GM21390 (cell line): Measurements from ENCODE around the gene FAM163B.
"Not testable (repeated sequence)": the region's sequence is repeated elsewhere in the genome, so short reads cannot be mapped to it uniquely, and the experiment has no call there.

Experiments used
- ATAC-seq: cut with Tn5 transposase; IDR thresholded peaks from one replicate; pipeline ENCODE4 v1.9.1; 2021; ENCODE audit not compliant: unreplicated experiment

Gene FAM163B

DNA sequence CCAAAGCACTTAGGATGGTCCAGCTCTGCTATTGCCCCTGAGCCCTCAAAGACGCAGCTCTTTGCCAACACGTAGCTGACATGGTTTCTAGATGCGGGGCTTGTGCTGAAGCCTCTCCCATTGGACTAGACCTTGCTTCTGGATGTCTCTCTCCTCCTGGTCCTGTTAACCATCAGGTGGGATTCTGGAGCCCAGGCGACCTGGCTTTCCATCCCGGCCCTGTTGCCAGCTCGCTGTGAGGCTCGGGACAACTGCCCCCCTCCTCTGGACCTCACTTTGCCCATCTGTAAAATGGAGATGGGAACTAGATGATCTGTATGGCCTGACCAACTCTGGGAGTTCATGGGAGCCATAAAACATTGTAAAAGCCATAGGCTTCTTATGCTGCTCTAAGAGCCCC lies 31.0 kb upstream of the FAM163B start:
- no peak for ATAC-seq

DNA sequence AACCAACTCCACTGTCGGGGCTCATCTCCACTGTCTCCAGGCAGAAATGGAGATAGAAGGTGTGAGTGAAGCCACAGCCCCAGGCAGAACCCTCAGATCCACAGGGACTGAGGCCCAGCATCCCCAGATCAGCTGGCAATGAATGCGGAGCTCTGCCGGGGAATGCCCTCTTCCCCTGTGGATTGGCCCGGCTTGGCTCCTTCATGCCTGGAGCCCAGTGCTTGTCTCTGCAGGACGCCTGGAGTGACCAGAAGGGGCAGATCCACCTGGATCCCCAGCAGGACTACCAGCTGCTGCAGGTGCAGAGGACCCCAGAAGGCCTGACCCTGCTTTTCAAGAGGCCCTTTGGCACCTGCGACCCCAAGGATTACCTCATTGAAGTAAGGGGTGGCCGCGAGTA lies 30.4 kb upstream of the FAM163B start:
- no peak for ATAC-seq

DNA sequence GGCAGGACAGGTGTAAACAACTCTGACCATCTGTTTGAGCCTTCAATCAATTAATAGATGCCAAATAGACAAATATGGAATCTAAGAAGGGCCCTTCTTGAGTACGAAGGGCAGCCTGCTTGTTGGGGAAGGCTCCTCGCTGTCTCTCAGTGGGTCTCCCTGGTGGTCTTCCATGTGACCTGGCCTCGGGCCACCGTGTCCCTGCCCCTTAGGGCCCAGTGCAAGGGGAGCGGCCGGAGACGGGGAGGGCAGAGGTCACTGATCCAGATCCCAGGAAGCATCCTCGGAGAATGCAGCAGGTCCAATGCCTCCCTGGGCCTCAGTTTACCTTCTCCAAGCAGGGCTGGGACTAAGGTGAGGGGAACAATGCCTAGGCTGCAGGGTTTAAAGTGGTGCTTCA lies 29.5 kb upstream of the FAM163B start:
- no peak for ATAC-seq

DNA sequence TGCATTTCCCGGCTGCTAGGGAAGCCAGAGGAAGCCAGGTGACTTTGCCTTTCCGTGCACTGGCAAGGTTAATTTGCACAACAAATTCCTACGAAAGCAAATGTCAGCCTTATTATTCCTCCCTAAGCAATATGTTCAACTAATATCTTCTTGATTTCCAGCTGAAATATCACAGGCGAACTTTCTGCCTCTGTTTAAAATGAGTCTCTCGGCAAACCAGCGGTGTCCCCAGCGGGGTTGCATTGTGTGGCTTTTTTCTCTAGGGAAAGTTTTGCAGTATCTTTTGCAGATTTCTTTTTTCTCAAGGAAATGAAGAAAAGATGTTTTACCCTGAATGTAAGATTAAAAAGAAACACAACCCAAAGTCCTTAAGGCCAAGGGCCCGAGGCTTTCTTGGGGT lies 28.9 kb upstream of the FAM163B start:
- no peak for ATAC-seq

DNA sequence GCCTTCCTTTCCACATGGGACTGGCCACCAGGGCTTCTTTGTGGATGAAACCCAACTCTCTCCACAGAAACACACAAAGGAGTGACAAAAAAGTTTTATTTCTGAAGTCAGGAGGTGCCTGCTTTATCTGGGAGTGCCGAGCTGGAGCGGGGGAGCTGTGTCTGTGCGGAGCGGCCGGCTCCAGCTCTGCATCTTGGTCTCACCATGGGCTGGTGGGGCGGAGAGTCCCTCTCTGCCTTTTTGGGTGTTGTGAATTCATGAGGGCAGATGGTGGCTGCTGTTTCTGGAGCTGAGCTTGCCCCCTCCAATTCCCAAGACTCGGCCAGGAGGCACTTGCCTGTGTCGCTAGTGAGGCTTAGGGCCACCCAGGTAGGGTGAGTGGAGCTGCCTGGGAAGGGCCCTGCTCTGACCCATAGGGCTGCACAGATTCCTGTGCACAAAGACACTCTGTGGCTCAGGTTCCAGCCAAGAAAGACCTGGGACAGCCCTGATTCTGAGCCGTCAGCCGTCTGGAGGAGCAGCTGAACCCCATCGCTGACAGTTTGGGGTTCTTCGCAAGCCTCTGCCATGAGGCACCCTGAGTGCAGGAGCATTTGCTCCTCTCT lies 28.4 kb upstream of the FAM163B start:
- no peak for ATAC-seq

DNA sequence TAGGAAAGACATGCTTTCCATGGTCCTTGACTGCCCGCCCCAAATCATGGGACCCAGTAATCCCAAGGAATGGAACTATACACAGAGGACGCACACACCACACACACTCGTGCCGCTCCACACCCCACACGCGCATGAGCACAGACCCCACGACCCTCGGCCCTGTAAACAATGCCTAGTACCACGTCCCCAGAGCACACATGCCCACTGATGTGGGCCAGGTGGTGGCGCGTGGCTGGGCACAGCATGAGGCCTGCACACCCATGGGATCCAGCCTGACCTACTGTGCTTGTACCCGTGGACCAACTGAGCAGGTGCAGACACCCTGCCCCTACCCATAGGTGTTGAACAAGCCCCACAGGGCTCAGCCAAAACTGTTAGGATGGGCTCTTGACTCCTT lies 27.7 kb upstream of the FAM163B start:
- ATAC-seq: no peak

DNA sequence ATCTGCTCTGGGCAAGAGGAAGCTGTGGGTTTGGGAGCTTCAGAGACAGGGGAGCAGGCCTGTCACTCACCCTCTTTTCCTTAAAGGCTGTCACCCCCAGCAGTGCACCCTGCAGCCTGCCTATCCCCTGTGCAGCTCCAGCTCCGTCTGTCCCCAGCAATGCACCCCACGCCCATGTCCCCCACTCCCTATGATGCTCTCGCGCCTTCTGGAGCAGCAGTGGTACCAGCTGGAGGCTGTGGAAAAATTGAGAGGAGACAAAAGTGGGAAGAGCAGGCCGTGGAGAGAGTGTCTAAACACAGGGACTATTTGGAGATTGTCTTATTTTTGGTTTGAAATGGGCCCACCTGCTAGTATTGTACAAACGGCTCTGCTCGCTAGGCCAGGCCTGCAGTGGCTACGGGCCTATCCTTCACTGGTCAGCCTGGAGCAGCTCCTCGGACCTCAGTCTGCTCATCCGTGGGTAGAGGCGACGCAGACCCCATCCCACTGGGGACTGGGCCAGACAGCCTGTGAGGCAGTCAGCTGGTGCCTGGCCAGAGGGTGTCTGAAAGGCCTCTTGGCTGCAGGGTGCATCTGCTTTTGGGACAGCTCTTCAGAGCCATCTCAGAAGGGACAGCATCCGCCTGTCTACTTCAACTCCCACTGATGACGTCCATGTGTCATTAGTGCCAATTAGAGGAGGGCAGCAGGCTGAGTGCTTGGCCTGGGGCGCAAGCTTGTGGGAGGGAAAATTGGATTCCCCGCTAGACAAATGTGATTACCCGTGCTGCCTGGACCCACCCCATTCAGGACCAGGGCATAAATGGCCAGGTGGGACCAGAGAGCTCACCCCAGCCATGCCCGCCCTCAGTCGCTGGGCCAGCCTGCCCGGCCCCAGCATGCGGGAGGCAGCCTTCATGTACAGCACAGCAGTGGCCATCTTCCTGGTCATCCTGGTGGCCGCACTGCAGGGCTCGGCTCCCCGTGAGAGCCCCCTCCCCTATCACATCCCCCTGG lies 26.6 kb upstream of the FAM163B start, which contains the start of gene DBH:
DBH (plus strand) TSS at position 831 of the 999 bp plus-strand sequence; CDS start at position 840, 9 bp downstream.
- ATAC-seq: no peak

DNA sequence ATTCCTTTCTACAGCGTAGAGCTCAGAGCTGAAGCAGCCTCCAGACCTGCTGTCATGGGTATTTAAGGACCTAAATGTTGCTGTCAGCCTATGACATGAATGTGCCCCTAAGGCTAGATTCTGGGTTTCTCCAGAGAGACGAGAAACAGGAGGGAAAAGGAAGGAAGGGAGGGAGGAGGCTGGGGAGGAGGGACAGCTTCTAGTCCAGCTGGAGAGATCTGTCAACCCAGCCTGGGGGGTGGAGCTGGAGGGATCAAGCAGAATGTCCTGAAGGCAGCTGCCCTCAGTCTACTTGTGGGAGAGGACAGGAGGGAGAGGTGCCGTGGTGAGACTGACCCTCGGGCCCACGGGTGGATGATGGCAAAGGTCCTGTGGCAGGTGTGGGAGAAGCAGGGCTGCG lies 25.9 kb upstream of the FAM163B start:
- no peak for ATAC-seq

DNA sequence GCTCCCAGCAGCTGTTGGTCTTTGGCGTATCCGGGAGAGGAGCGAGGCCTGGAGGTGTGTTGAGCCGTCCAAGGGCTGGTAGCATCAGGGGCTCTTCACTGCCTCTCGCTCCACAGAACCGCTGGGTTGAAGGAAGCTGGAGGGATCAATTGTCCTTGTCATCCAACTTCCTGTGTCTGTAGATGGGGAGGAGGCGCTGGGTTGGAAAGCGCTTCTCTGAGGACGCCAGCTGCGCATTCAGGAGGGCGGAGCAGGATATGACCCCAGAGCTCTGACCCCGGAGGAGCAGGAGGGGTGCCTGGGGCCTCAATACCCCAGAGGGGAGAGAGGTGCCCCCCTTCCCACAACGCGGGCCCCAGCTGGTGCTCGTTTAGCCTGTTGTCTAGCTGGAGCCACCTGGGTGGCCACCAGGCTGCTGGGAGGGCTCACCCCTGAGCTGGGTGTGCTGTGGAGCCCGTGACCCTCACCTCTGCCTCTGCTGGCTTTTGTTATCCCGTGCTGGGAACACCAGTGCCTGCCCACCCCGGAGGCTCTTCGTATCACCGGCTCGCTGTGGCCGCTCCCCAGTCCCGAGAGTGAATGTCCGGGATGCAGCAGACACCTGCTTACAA lies 25.0 kb upstream of the FAM163B start:
- no peak for ATAC-seq

DNA sequence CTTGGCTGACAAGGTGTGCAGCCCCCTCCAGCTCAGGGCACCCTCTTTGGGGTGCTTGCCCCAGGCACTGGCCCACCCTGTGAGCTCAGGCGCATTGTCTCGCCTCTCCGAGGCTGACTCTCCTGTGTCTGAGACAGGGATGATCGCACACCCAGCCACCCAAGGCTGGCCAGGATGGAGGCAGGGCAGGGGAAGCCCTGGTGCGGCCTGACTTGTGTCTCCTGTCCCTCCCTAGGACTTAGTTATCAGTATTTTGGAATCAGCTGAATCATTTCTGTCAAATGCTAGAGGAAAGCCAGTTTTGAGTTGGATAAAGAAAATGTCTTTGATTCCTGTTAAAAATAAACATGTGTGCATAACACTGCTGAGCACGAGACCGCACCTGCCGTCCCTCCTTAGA lies 24.5 kb upstream of the FAM163B start:
- ATAC-seq: no peak

DNA sequence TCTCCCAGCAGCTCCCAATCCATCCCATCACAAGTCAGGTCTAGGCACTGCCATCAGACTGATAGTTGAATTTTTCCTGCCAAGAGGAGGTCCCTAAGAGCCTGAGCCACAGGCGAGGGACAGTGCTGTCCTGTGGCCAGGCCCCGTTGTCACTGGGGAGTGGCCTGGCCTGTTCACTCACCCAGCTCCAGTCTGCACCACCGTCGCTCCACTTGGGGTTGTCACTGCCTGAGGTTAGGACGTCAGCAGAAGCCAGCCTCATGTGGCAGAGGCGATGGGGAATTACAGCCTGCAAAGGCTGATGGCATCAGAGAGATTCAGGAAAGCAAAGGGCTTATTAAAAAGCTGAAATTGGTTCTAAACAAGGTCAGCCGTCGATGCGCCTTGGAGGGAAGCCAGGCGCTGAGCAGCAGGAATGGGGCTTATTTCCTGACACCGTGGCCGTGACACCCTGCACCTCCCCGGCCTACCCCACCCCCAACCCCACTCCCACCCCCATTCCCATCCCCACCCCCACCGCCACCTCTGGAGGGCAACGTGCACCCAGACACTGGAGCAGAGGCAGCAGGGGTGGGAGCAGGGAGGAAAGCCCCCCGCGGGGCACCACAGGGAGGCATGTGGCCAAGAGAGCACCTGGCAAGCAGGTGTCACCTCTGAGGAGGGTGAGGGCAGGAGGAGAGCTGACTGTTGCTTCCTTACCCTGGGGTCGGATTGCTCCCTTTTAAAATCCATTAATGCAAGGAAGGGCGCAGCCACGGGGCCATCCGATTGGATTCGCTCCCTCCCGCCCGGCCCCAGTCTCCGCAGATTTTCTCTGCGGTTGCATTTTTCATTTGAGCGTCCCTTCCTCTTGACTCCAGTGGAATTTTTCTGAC lies 23.9 kb upstream of the FAM163B start:
- ATAC-seq: no peak

DNA sequence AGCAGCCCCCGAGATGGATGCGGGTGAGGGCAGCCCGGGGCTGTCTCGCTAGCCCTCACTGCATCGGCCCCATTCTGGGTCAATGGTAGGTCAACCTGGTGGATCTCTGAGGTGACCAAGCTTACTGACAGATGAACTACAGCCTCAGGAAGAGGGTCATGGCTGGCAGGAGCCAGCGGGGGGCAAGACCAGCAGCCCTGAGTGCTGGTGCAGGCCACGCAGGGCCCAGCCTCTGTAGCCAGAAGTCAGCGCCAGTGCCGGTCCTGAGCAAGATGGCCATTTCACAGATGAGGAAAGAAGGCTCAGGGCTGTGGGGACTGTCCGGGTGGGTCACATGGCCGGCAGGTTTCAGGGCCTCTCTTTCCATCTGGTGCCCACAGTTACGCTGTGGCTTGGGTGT lies 21.9 kb upstream of the FAM163B start:
- no peak for ATAC-seq

DNA sequence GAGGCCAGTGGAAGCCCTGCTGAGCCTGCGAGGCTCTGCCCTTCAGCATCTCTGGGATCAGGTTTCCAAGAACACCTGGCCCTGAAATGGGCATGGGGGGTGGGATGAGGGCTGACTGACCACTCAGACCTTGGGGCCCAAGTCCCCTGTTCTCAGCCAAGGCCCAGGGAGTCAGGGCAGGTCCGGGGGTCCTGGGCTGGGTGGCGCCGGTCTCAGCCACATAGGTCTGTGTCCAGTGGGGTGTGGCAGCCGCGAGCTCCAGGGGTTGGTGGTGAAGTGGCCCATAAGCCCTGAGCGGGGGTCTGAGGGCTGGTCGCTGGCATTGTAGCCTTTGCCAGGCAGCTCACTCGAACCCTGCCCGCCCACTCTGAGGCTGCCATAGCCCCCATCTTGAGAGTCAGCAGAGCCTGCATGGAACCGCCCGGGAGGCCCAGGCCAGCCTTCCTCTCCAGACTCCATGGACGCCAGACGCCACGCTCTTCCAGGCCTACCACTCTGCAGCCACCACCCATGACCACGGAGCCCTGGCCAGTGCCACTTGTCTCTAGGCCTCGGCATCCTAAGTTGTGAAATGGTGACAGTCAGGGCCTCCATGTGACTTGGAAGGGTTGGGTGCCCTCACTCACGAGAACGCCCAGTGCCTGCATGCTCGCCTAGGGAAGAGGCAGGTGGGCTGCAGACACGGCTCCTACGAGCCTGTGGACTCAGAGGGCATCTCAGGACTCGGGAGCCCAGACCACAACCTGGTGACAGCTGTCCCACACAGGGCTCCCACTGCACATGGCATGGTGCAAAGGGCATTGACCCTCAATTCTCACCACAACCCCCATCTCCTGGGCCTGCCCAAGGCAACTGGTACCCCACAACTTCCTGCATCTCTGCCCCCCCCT lies 20.3 kb upstream of the FAM163B start:
- no peak for ATAC-seq

DNA sequence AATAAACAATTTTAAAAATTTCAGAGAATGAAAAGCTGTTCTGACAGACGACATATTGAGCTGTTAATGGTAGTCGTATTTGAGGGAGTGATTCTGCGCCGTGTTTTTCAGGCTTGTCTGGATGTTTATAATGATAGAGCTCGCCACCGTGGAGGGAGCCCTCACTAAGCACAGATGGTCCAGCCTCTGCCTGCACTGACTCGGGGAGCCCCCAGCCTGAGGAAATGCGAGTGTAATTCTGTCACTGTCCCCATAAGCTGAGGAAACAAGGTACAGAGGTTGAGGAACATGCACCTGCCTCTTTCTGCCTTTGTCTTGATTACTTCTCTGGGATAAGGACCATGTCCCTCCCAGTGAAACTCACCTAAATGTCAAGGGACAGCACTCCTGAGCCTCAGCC lies 19.6 kb upstream of the FAM163B start:
- ATAC-seq: no peak

DNA sequence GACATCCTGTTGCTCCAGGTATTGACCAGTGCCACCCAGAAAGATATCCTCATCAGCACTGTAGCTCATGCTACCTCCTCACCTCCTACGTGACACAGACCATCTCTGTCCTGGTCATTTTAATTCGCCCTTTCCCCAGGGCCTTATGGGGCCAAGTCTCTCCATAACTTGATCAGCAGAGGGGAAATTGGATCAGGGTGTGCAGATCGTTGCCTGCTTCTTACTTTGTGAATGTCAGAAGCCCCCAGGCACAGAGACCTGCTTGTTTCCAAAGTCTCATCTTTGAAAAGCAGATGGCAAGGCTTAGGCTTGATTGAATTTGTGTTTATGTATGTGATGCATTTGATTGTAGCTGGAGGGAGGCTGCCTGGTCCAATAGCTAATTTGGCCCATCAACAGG lies 18.2 kb upstream of the FAM163B start:
- ATAC-seq: no peak

DNA sequence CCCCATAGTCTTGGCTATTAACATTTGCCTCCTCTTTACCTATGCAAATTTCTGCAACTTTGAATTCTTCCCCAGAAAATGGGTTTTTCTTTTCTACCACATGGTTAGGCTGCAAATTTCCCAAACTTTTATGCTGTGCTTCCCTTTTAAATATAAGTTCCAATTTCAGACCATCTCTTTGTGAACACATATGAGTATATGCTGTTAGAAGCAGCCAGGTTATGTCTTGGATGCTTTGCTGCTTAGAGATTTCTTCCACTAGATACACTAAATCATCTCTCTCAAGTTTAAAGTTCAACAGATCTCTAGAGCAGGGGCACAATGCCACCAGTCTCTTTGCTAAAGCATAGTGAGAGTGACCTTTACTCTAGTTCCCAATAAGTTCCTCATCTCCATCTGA lies 16.8 kb upstream of the FAM163B start:
- not testable (repeated sequence) for ATAC-seq

DNA sequence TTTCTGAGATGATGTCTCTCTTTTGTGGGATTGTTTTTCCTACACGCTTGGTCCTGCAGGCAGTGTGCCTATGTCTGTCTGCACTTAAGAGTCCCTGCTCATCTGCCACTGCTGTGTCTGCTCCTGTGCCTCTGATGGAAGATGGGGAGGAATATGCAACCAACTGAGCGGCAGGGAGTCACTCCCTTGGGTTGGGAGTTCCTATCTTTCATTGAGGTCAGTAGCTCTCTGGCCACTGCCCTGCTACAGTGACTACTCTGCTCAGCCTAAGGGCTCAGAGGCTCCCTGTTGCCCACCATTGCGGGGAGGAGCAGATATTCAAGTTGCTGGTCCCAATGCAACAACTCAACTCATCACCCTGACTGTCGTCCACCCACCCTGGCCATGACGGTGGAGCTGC lies 13.4 kb upstream of the FAM163B start:
- ATAC-seq: no peak

DNA sequence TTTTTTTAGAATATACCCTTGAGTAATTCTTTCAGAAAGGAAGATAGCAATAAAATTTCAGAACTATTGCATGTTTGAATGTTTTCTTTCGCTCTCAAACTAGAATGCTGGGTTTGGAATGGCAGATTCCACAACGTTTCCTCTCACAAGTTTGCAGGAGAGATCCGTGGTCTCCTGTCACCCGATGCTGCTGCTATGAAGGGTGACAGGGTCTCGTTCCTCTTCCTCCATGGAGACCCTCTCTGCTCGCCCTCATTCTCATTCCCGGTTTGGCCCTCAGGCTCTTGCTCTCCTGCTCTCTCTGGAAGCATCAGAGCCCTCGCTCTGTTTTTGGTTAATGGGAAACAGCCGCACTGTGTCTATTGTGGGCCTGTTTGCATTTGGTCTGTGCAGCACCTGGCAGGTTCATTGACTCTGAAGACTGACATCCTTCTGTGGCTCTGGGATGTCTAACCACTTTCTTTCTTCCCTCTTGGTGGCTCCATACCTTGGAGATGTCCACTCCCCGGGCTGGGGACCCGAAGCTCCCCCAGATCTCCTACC lies 12.6 kb upstream of the FAM163B start:
- ATAC-seq: no peak

DNA sequence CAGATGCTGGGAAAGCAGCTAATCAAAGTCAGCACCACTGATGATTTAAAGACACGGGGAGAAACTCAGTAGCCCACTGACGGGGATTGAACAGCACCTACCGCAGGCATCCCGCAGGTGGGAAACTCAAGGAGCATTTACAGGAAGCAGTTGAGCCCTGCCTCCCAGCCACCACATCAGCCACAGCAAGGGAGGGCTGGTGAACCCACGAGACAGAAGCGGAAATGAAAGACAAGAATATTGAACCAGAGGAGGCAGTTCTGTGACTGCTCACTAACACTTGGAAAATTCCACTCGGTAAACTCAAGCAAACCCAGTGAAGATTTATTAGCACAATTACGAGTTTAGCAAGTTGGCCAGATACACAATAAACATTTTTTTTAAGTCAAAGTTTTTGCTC lies 10.6 kb upstream of the FAM163B start:
- ATAC-seq: no peak

DNA sequence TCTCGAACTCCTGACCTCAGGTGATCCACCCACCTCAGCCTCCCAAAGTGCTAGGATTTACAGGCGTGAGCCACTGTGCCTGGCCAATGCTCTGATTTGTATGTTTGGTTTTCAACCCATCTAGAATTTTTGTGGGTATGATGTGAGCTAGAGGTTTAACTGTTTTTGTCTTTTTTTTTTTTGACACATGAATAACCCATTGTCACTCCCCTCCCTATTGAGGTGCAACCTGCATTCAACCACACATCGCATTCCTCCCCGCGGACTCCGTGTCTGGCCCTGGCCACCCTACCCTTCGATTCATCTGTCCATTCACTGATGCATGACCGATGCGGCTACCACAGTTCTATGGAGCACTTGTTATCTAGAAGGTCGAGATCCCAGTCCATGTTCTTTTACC lies 9.5 kb upstream of the FAM163B start:
- no peak for ATAC-seq
